H9 (cell line): ENCODE data around the gene RNF13. TPM values are rescaled to one million over a fixed set of nuclear protein-coding genes. Genes with fewer than 3 reads are reported as not detected.

Experiments
- DNase-seq: peaks from one replicate; pipeline ENCODE4 v3.0.0-alpha.2; 2017
- H2AFZ ChIP-seq: one replicate; pipeline ENCODE4 v1.6.1; 2013; ENCODE audit warnings: mild to moderate bottlenecking, low read length, control low read depth, moderate library complexity
- H2AK5ac ChIP-seq: 2 replicates; pipeline ENCODE4 v1.6.1; 2013; ENCODE audit warnings: low read length, control low read depth, mixed read lengths; ENCODE audit not compliant: insufficient read length
- H2BK120ac ChIP-seq: one replicate; pipeline ENCODE4 v1.6.1; 2013; ENCODE audit warnings: low read depth, mild to moderate bottlenecking, low read length, control low read depth, inconsistent platforms; ENCODE audit not compliant: poor library complexity, severe bottlenecking
- H2BK12ac ChIP-seq: 2 replicates; pipeline ENCODE4 v1.6.1; 2013; ENCODE audit warnings: low read length, control low read depth, mixed read lengths, low read depth; ENCODE audit not compliant: insufficient read length
- H2BK15ac ChIP-seq: 2 replicates; pipeline ENCODE4 v1.6.1; 2013; ENCODE audit warnings: low read depth, low read length, control low read depth
- H2BK20ac ChIP-seq: one replicate; pipeline ENCODE4 v1.6.1; 2013; ENCODE audit warnings: low read depth, mild to moderate bottlenecking, low read length, control low read depth, inconsistent platforms; ENCODE audit not compliant: poor library complexity, severe bottlenecking
- H2BK5ac ChIP-seq: 2 replicates; pipeline ENCODE4 v1.6.1; 2013; ENCODE audit warnings: low read length, control low read depth, mixed read lengths; ENCODE audit not compliant: insufficient read length
- H3K14ac ChIP-seq: 2 replicates; pipeline ENCODE4 v1.6.1; 2013; ENCODE audit warnings: low read length, control low read depth; ENCODE audit not compliant: insufficient read depth
- H3K18ac ChIP-seq: 2 replicates; pipeline ENCODE4 v1.6.1; 2013; ENCODE audit warnings: low read depth, mild to moderate bottlenecking, mixed read lengths, low read length, control low read depth; ENCODE audit not compliant: insufficient read length
- H3K23ac ChIP-seq: 2 replicates; pipeline ENCODE4 v1.6.1; 2013; ENCODE audit warnings: low read length, control low read depth, mixed read lengths, low read depth; ENCODE audit not compliant: insufficient read length
- H3K23me2 ChIP-seq: 2 replicates; pipeline ENCODE4 v1.6.1; 2013; ENCODE audit warnings: low read depth, mild to moderate bottlenecking, mixed read lengths, low read length, control low read depth; ENCODE audit not compliant: insufficient read length, poor library complexity, severe bottlenecking
- H3K27ac ChIP-seq: 2 replicates; pipeline ENCODE4 v1.5.1; 2013; ENCODE audit warnings: low read length, control low read depth, mixed read lengths, low read depth; ENCODE audit not compliant: insufficient read length
- H3K27me3 ChIP-seq: 2 replicates; pipeline ENCODE4 v1.6.1; 2013; ENCODE audit warnings: low read length, control low read depth, inconsistent platforms; ENCODE audit not compliant: insufficient read depth
- H3K4ac ChIP-seq: 2 replicates; pipeline ENCODE4 v1.6.1; 2013; ENCODE audit warnings: low read depth, mild to moderate bottlenecking, control low read depth, inconsistent platforms, low read length, moderate library complexity
- H3K4me1 ChIP-seq: 2 replicates; pipeline ENCODE4 v1.6.1; 2013; ENCODE audit warnings: low read length, control low read depth, inconsistent platforms; ENCODE audit not compliant: insufficient read depth
- H3K4me2 ChIP-seq: 2 replicates; pipeline ENCODE4 v1.6.1; 2013; ENCODE audit warnings: low read length, control low read depth, mixed read lengths; ENCODE audit not compliant: insufficient read length, insufficient read depth
- H3K56ac ChIP-seq: 2 replicates; pipeline ENCODE4 v1.6.1; 2013; ENCODE audit warnings: low read depth, mild to moderate bottlenecking, mixed read lengths, low read length, control low read depth; ENCODE audit not compliant: insufficient read length
- H3K79me1 ChIP-seq: 2 replicates; pipeline ENCODE4 v1.6.1; 2013; ENCODE audit warnings: low read depth, mild to moderate bottlenecking, moderate library complexity, low read length, control low read depth, inconsistent platforms; ENCODE audit not compliant: insufficient read depth, poor library complexity, severe bottlenecking
- H3K79me2 ChIP-seq: 2 replicates; pipeline ENCODE4 v1.6.1; 2013; ENCODE audit warnings: low read length, control low read depth, inconsistent platforms; ENCODE audit not compliant: insufficient read depth
- H3K9ac ChIP-seq: 2 replicates; pipeline ENCODE4 v1.6.1; 2013; ENCODE audit warnings: low read length, control low read depth, mixed read lengths; ENCODE audit not compliant: insufficient read length; ENCODE audit errors: extremely low read depth
- H3K9me3 ChIP-seq: one replicate; pipeline ENCODE4 v1.6.1; 2013; ENCODE audit warnings: low read depth, low read length, inconsistent platforms; ENCODE audit not compliant: control insufficient read depth
- H3T11ph ChIP-seq: one replicate; pipeline ENCODE4 v1.6.1; 2013; ENCODE audit warnings: mild to moderate bottlenecking, low read length, control low read depth, inconsistent platforms
- H4K20me1 ChIP-seq: one replicate; pipeline ENCODE4 v1.6.1; 2013; ENCODE audit not compliant: control insufficient read depth, insufficient read length, insufficient read depth
- H4K5ac ChIP-seq: 2 replicates; pipeline ENCODE4 v1.6.1; 2013; ENCODE audit warnings: low read depth, mild to moderate bottlenecking, mixed read lengths, low read length, control low read depth; ENCODE audit not compliant: insufficient read length
- H4K8ac ChIP-seq: replicated peaks from 2 replicates; pipeline ENCODE4 v1.6.1; 2013; ENCODE audit warnings: low read length, control low read depth, mixed read lengths, low read depth; ENCODE audit not compliant: insufficient read length
- H4K91ac ChIP-seq: 2 replicates; pipeline ENCODE4 v1.6.1; 2013; ENCODE audit warnings: low read depth, mild to moderate bottlenecking, moderate library complexity, mixed read lengths, low read length, control low read depth; ENCODE audit not compliant: insufficient read length
- H3K27ac Mint-ChIP-seq, 3 experiments: 2 replicates in 2 of 3; 3 replicates in 1 of 3; pipeline ENCODE4 v1.8.0; 2020 to 2021; ENCODE audit warnings: mixed read lengths in 3 of 3, mild to moderate bottlenecking in 1 of 3, moderate library complexity in 1 of 3
- H3K27me3 Mint-ChIP-seq: 2 replicates; pipeline ENCODE4 v1.8.0; 2021; ENCODE audit warnings: low read depth, mild to moderate bottlenecking, moderate library complexity, mixed read lengths
- H3K36me3 Mint-ChIP-seq, 3 experiments: 2 replicates in 2 of 3; 3 replicates in 1 of 3; pipeline ENCODE4 v1.8.0; 2020 to 2021; ENCODE audit warnings: low read depth in 3 of 3, mixed read lengths in 3 of 3; ENCODE audit not compliant: insufficient read depth in 1 of 3
- H3K4me1 Mint-ChIP-seq, 2 experiments: 2 replicates each; pipeline ENCODE4 v1.8.0; 2020; ENCODE audit warnings: mixed read lengths in 2 of 2
- H3K4me3 Mint-ChIP-seq, 2 experiments: 2 replicates in 1 of 2; 3 replicates in 1 of 2; pipeline ENCODE4 v1.8.0; 2020 to 2021; ENCODE audit warnings: mild to moderate bottlenecking in 2 of 2, mixed read lengths in 2 of 2, moderate library complexity in 1 of 2
- H3K9me3 Mint-ChIP-seq, 2 experiments: 2 replicates in 1 of 2; 3 replicates in 1 of 2; pipeline ENCODE4 v1.8.0; 2020; ENCODE audit warnings: mild to moderate bottlenecking in 2 of 2, mixed read lengths in 2 of 2, moderate library complexity in 1 of 2
- WGBS: extraction: QIAGEN DNeasy Blood & Tissue Kit; methylation state at CpG from one replicate; pipeline ENCODE4 v1.1.7; 2013; ENCODE audit warnings: missing lambda C conversion rate, low lambda C conversion rate, mixed read lengths; ENCODE audit not compliant: insufficient read length; ENCODE audit errors: extremely low coverage; 5-methylcytosine and 5-hydroxymethylcytosine counted together
- total RNA-seq: library from RNA; stranded (reverse); gene quantifications from 2 replicates; pipeline ENCODE4 v1.2.1, GENCODE V29; 2021
- TF ChIP-seq, protein P1 (sequence below): fragments of 200-600 bp; sonication (generic); conservative IDR thresholded peaks from 3 replicates; pipeline ENCODE4 v1.8.0; 2021; ENCODE audit warnings: antibody characterized with exemption, mild to moderate bottlenecking

RNF13 gene
- total RNA-seq, 1 experiment from 2014 or later = 23.4 TPM

DNA sequence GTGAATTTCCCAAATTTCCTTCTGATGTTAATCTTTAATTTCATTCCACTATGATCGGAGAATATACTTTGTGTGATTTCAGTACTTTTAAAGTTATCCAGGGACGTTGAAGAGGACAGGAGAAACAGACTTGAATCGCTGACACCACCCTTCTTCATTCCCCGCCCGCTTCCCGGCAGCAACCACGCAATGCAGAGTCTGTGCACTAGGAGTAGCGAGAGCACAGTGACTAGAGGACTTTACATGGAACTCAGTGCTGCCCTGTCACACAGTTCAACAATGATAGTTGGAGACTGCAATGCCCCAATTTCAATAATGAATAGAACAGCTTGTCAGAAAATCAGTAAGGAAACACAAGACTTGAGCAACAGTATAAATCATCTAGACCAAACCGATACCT is 73.9 kb downstream of the RNF13 start:
- H2BK15ac ChIP-seq = no peak overlapping the region
- no peaks in the 10 kb centered on the region for H3K79me1 ChIP-seq
- H3K27ac ChIP-seq = no peak overlapping the region
- H3K18ac ChIP-seq = no peak overlapping the region
- Mint-ChIP-seq H3K27me3 (no peaks in the 10 kb centered on the region), H3K36me3 (peaks cover 5 to 8% (median 8%) of the 10 kb centered on the region in 3 experiments; a peak in 4 of 7 replicates), H3K4me1 (no peaks in the 10 kb centered on the region), H3K4me3 (no peak overlapping the region), H3K27ac (no peak overlapping the region), H3K9me3 (no peaks in the 10 kb centered on the region; a peak in 1 of 5 replicates)
- TF ChIP-seq, protein P1, sequence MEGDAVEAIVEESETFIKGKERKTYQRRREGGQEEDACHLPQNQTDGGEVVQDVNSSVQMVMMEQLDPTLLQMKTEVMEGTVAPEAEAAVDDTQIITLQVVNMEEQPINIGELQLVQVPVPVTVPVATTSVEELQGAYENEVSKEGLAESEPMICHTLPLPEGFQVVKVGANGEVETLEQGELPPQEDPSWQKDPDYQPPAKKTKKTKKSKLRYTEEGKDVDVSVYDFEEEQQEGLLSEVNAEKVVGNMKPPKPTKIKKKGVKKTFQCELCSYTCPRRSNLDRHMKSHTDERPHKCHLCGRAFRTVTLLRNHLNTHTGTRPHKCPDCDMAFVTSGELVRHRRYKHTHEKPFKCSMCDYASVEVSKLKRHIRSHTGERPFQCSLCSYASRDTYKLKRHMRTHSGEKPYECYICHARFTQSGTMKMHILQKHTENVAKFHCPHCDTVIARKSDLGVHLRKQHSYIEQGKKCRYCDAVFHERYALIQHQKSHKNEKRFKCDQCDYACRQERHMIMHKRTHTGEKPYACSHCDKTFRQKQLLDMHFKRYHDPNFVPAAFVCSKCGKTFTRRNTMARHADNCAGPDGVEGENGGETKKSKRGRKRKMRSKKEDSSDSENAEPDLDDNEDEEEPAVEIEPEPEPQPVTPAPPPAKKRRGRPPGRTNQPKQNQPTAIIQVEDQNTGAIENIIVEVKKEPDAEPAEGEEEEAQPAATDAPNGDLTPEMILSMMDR = peak; percentile 36; the same call in 2 of the 3 replicates
- H2BK5ac ChIP-seq = no peak overlapping the region
- H2BK120ac ChIP-seq = no peak overlapping the region
- no peak overlapping the region for H3K56ac ChIP-seq
- no peak overlapping the region for H3K23ac ChIP-seq
- no peak overlapping the region for H3K4ac ChIP-seq
- no peak overlapping the region for H4K91ac ChIP-seq
- H3K27me3 ChIP-seq = no peaks in the 10 kb centered on the region
- no peak overlapping the region for H3K4me2 ChIP-seq
- no peak overlapping the region for H4K8ac ChIP-seq
- no peaks in the 10 kb centered on the region for H3K79me2 ChIP-seq
- no peaks in the 10 kb centered on the region for H3K9me3 ChIP-seq
- no peaks in the 10 kb centered on the region for H3K4me1 ChIP-seq
- no peak overlapping the region for H2BK12ac ChIP-seq
- no peak overlapping the region for H4K5ac ChIP-seq
- H2AFZ ChIP-seq = no peak overlapping the region
- H3K9ac ChIP-seq = no peak overlapping the region
- H2AK5ac ChIP-seq = no peak overlapping the region
- whole genome bisulfite sequencing = no CpG with 5 or more reads among the region's 9 CpGs
- peak; percentile 31 for DNase-seq
- no peak overlapping the region for H3K14ac ChIP-seq
- no peaks in the 10 kb centered on the region for H3K23me2 ChIP-seq
- no peak overlapping the region for H2BK20ac ChIP-seq
- H4K20me1 ChIP-seq = no peaks in the 10 kb centered on the region
- H3T11ph ChIP-seq = no peak overlapping the region
